Measurements from ENCODE around the gene FAP. TPM values are rescaled to one million over a fixed set of nuclear protein-coding genes. Genes with fewer than 3 reads are reported as not detected.
A peak's percentile ranks its signal among the peaks of the same experiment; 100 is the strongest.

FAP gene
- total RNA-seq, 4 donors from 2014 or later, result 4.6 to 14.0 (median 11.1) TPM

- Histone ChIP-seq H3K4me3 (no peak overlapping the region), H3K36me3 (no peaks in the 10 kb centered on the region), H3K4me1 (peaks cover 0 to 25% (median 0%) of the 10 kb centered on the region in 3 donors), H3K9me3 (no peaks in the 10 kb centered on the region), H3K27me3 (no peaks in the 10 kb centered on the region), H3K27ac (peak overlapping the region; percentile 22 to 67 (median 35))
- TF ChIP-seq EP300 (IDR thresholded peaks at IDR 0.05), result no peak
- no peak for TF ChIP-seq POLR2A (IDR thresholded peaks at IDR 0.05)
- TF ChIP-seq, protein P1, sequence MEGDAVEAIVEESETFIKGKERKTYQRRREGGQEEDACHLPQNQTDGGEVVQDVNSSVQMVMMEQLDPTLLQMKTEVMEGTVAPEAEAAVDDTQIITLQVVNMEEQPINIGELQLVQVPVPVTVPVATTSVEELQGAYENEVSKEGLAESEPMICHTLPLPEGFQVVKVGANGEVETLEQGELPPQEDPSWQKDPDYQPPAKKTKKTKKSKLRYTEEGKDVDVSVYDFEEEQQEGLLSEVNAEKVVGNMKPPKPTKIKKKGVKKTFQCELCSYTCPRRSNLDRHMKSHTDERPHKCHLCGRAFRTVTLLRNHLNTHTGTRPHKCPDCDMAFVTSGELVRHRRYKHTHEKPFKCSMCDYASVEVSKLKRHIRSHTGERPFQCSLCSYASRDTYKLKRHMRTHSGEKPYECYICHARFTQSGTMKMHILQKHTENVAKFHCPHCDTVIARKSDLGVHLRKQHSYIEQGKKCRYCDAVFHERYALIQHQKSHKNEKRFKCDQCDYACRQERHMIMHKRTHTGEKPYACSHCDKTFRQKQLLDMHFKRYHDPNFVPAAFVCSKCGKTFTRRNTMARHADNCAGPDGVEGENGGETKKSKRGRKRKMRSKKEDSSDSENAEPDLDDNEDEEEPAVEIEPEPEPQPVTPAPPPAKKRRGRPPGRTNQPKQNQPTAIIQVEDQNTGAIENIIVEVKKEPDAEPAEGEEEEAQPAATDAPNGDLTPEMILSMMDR (IDR thresholded peaks at IDR 0.05), result no peak
- ATAC-seq, result no peak
- 18 to 31% methylated on average over 2 of the region's 2 CpGs for WGBS, 2 donors (ENCODE audit: low coverage in 1 of 2)
Observed at GRCh38 chr2:162212366-162212765, 30.9 kb downstream of the FAP start.

GRCh38 chr2:162211732-162212131, 31.5 kb downstream of the FAP start:
- H3K9me3 ChIP-seq, result no peaks in the 10 kb centered on the region
- H3K4me3 ChIP-seq, result no peak overlapping the region
- WGBS, 2 donors (ENCODE audit: low coverage in 1 of 2), result 27 to 71% methylated on average over 3 of the region's 3 CpGs
- H3K27me3 ChIP-seq, result no peaks in the 10 kb centered on the region
- no peaks in the 10 kb centered on the region for H3K36me3 ChIP-seq
- ATAC-seq, result no peak
- peak overlapping the region; percentile 22 to 67 (median 35) for H3K27ac ChIP-seq
- TF ChIP-seq, protein P1 (IDR thresholded peaks at IDR 0.05), result no peak
- TF ChIP-seq POLR2AphosphoS5 (IDR thresholded peaks at IDR 0.05), result peak; percentile 74
- TF ChIP-seq EP300 (IDR thresholded peaks at IDR 0.05), result no peak
- TF ChIP-seq POLR2A (IDR thresholded peaks at IDR 0.05), result no peak
- peaks cover 0 to 25% (median 0%) of the 10 kb centered on the region in 3 donors for H3K4me1 ChIP-seq

- no peak for ATAC-seq
- Histone ChIP-seq H3K36me3 (no peaks in the 10 kb centered on the region), H3K27me3 (no peaks in the 10 kb centered on the region), H3K4me1 (peaks cover 0 to 25% (median 0%) of the 10 kb centered on the region in 3 donors), H3K27ac (peak overlapping the region in 1 of 4 donors; percentile 67), H3K4me3 (no peak overlapping the region), H3K9me3 (no peaks in the 10 kb centered on the region)
- TF ChIP-seq POLR2A (IDR thresholded peaks at IDR 0.05) (no peak), EP300 (IDR thresholded peaks at IDR 0.05) (no peak), POLR2AphosphoS5 (IDR thresholded peaks at IDR 0.05) (no peak)
- TF ChIP-seq, protein P1 (IDR thresholded peaks at IDR 0.05), result no peak
Observed at GRCh38 chr2:162210385-162210784, 32.9 kb downstream of the FAP start.

DNA sequence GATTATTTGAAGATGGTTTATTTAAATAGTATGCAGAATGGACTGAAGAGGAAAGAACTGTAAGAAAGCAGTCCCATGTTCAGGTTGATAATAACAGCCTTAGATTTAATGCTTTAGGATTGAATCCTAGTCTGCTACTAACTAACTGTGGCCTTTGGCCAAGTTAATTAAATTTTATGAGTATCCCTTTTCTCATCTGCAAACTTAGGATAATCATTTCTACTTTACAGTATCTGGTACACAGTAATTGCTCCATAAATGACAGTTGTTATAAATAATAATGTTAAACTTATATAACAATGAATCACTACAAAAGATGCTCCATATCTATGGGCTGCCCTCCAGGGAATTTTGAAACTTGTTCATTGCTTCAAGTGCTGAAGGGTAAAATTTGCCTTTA, 41.0 kb downstream of the FAP start:
- H3K27ac ChIP-seq, result no peak overlapping the region
- ATAC-seq, result no peak
- TF ChIP-seq POLR2AphosphoS5 (IDR thresholded peaks at IDR 0.05) (no peak), POLR2A (IDR thresholded peaks at IDR 0.05) (no peak), EP300 (IDR thresholded peaks at IDR 0.05) (no peak)
- TF ChIP-seq, protein P1 (IDR thresholded peaks at IDR 0.05), result no peak

GRCh38 chr2:162200636-162201035, 42.6 kb downstream of the FAP start:
- no peaks in the 10 kb centered on the region for H3K27me3 ChIP-seq
- H3K27ac ChIP-seq, result no peak overlapping the region
- ATAC-seq, result no peak
- H3K4me3 ChIP-seq, result no peak overlapping the region
- WGBS, 2 donors (ENCODE audit: low coverage in 1 of 2), result 91 to 93% methylated on average over 1 of the region's 1 CpG
- H3K36me3 ChIP-seq, result peaks cover 0 to 5% of the 10 kb centered on the region in 2 donors
- no peaks in the 10 kb centered on the region for H3K9me3 ChIP-seq
- H3K4me1 ChIP-seq, result no peaks in the 10 kb centered on the region
- TF ChIP-seq EP300 (IDR thresholded peaks at IDR 0.05), result no peak
- TF ChIP-seq POLR2A (IDR thresholded peaks at IDR 0.05), result no peak
- TF ChIP-seq POLR2AphosphoS5 (IDR thresholded peaks at IDR 0.05), result no peak
- TF ChIP-seq, protein P1 (IDR thresholded peaks at IDR 0.05), result no peak

More for the DNA sequence above, 41.0 kb downstream of the FAP start:
- peaks cover 0 to 5% of the 10 kb centered on the region in 2 donors for H3K36me3 ChIP-seq
- H3K4me3 ChIP-seq, result no peak overlapping the region
- H3K9me3 ChIP-seq, result no peaks in the 10 kb centered on the region
- H3K4me1 ChIP-seq, result no peaks in the 10 kb centered on the region
- no peaks in the 10 kb centered on the region for H3K27me3 ChIP-seq

All from gastroesophageal sphincter (tissue), 4 donors.